K562 (cell line): ENCODE measurements around the gene DAPK2. TPM values are rescaled to one million over a fixed set of nuclear protein-coding genes. Genes with fewer than 3 reads are reported as not detected.

Experiments
- ASH1L ChIP-seq: fragments of 450-650 bp; IDR thresholded peaks from 2 replicates; pipeline ENCODE4 v1.6.1; 2018; ENCODE audit warnings: borderline replicate concordance, mild to moderate bottlenecking, low read depth; ENCODE audit not compliant: partially characterized antibody
- BHLHE40 ChIP-seq: IDR thresholded peaks from 2 replicates; pipeline ENCODE4 v1.6.1; 2011; ENCODE audit warnings: low read length, improper control_type of control experiment
- CEBPB ChIP-seq: fragments of 450-650 bp; IDR thresholded peaks from 2 replicates; pipeline ENCODE4 v1.6.1; 2016; ENCODE audit warnings: missing genetic modification characterization, missing compliant biosample characterization
- CXXC5 ChIP-seq: fragments of 250-450 bp; sonication (Bioruptor Pico); IDR thresholded peaks from 2 replicates; pipeline ENCODE4 v1.8.0; 2022; ENCODE audit warnings: inconsistent platforms, mild to moderate bottlenecking, moderate library complexity
- ELF2 ChIP-seq: fragments of 250-450 bp; sonication (Bioruptor Pico); IDR thresholded peaks from 2 replicates; pipeline ENCODE4 v1.5.0; 2021; ENCODE audit warnings: mild to moderate bottlenecking
- ERF ChIP-seq: fragments of 450-650 bp; formaldehyde crosslinking; IDR thresholded peaks from 2 replicates; pipeline ENCODE4 v1.4.0; 2020; ENCODE audit warnings: mild to moderate bottlenecking, mixed read lengths
- MAZ ChIP-seq, 2 experiments: fragments of 450-650 bp in 1 of 2; sonication (generic) in 1 of 2; formaldehyde crosslinking; IDR thresholded peaks in 1 of 2; conservative IDR thresholded peaks in 1 of 2; 2 replicates each; pipeline versions ENCODE4 v1.4.0 to v1.5.0; 2020; ENCODE audit warnings: mild to moderate bottlenecking in 1 of 2, missing genetic modification reagents in 1 of 2
- NEUROD1 ChIP-seq: fragments of 150-350 bp; IDR thresholded peaks from 2 replicates; pipeline ENCODE4 v1.6.1; 2014; ENCODE audit warnings: borderline replicate concordance, low read length, low read depth; ENCODE audit not compliant: partially characterized antibody
- NFRKB ChIP-seq: fragments of 450-650 bp; IDR thresholded peaks from 2 replicates; pipeline ENCODE4 v1.6.1; 2016; ENCODE audit warnings: low read depth
- POLR2AphosphoS2 ChIP-seq: IDR thresholded peaks from 2 replicates; pipeline ENCODE4 v1.6.1; 2012; ENCODE audit warnings: low read length, improper control_type of control experiment
- PREB ChIP-seq: sonication (generic); formaldehyde crosslinking; IDR thresholded peaks from 2 replicates; pipeline ENCODE4 v1.8.1; 2023; ENCODE audit warnings: mild to moderate bottlenecking, missing genetic modification reagents
- RB1 ChIP-seq: fragments of 450-650 bp; IDR thresholded peaks from 2 replicates; pipeline ENCODE4 v1.6.1; 2017; ENCODE audit warnings: low read depth, mild to moderate bottlenecking
- SP2 ChIP-seq: IDR thresholded peaks from 2 replicates; pipeline ENCODE4 v1.6.1; 2011; ENCODE audit warnings: mild to moderate bottlenecking, low read depth, low read length, moderate library complexity; ENCODE audit not compliant: poor library complexity, severe bottlenecking; ENCODE audit errors: extremely low read depth
- TAF9B ChIP-seq: fragments of 450-650 bp; IDR thresholded peaks from 2 replicates; pipeline ENCODE4 v1.6.1; 2018; ENCODE audit warnings: mild to moderate bottlenecking; ENCODE audit not compliant: partially characterized antibody
- ZNF12 ChIP-seq: sonication (generic); formaldehyde crosslinking; IDR thresholded peaks from 2 replicates; pipeline ENCODE4 v1.4.0; 2020; ENCODE audit warnings: mild to moderate bottlenecking, missing genetic modification reagents
- ZNF165 ChIP-seq: fragments of 250-450 bp; sonication (Bioruptor Pico); IDR thresholded peaks from 2 replicates; pipeline ENCODE4 v1.4.0; 2020; ENCODE audit warnings: borderline replicate concordance
- ZNF253 ChIP-seq: fragments of 250-450 bp; sonication (Bioruptor Pico); conservative IDR thresholded peaks from 2 replicates; pipeline ENCODE4 v1.6.1; 2021; ENCODE audit warnings: mild to moderate bottlenecking
- ZNF408 ChIP-seq: fragments of 250-450 bp; sonication (Bioruptor Pico); IDR thresholded peaks from 2 replicates; pipeline ENCODE4 v1.4.0; 2020; ENCODE audit warnings: low read depth, mild to moderate bottlenecking, moderate library complexity
- ZNF75A ChIP-seq: fragments of 450-650 bp; formaldehyde crosslinking; IDR thresholded peaks from 2 replicates; pipeline ENCODE4 v1.4.0; 2020; ENCODE audit warnings: mild to moderate bottlenecking
- ZNF76 ChIP-seq: fragments of 250-450 bp; sonication (Bioruptor Pico); IDR thresholded peaks from 2 replicates; pipeline ENCODE4 v1.4.0; 2020; ENCODE audit warnings: mild to moderate bottlenecking, moderate library complexity, borderline replicate concordance
- polyA plus RNA-seq, 8 experiments: library from polyadenylated mRNA; depleted of rRNA in 4 of 8; stranded (reverse) in 5 of 8; unstranded in 3 of 8; fragments of >200 nt; fragmentation: Nextera tagmentation in 2 of 8; fragmentation: Illumina TruSeq in 1 of 8; extraction: Ambion mirVana in 2 of 8; extraction: Trizol in 1 of 8; gene quantifications; 2 replicates each; pipeline versions ENCODE4 v1.2.1 to v1.2.3, GENCODE V29; 2011 to 2014; ENCODE audit warnings: inconsistent platforms in 1 of 8, missing spikeins in 1 of 8
- total RNA-seq, 7 experiments: library from RNA; depleted of rRNA in 6 of 7; stranded (reverse); fragments of >200 nt in 6 of 7; fragmentation: Illumina TruSeq in 2 of 7; extraction: Trizol in 2 of 7; gene quantifications; 2 replicates each; pipeline versions ENCODE4 v1.2.1 to v1.2.3, GENCODE V29; 2011 to 2021; ENCODE audit warnings: low replicate concordance in 1 of 7
- TF ChIP-seq, protein P1 (sequence below): fragments of 450-650 bp; formaldehyde crosslinking; IDR thresholded peaks from 2 replicates; pipeline ENCODE4 v1.4.0; 2022; ENCODE audit warnings: mild to moderate bottlenecking, moderate library complexity
- TF ChIP-seq, protein P2 (sequence below): fragments of 450-650 bp; formaldehyde crosslinking; IDR thresholded peaks from 2 replicates; pipeline ENCODE4 v1.4.0; 2022; ENCODE audit warnings: missing genetic modification characterization
- TF ChIP-seq, protein P3 (sequence below), 2 experiments: fragments of 450-650 bp in 1 of 2; sonication (generic) in 1 of 2; formaldehyde crosslinking in 1 of 2; IDR thresholded peaks in 1 of 2; conservative IDR thresholded peaks in 1 of 2; 2 replicates each; pipeline versions ENCODE4 v1.6.1 to v1.8.1; 2016 to 2023; ENCODE audit warnings: mild to moderate bottlenecking in 2 of 2, moderate library complexity in 2 of 2, inconsistent platforms in 1 of 2, missing genetic modification reagents in 1 of 2

DAPK2 gene
- total and polyA plus RNA-seq, 9 of the 15 experiments (the other 6 are each of a cell fraction or from before 2014, with no cell fraction given), result 0.14 to 5.2 (median 2.2) TPM

DNA sequence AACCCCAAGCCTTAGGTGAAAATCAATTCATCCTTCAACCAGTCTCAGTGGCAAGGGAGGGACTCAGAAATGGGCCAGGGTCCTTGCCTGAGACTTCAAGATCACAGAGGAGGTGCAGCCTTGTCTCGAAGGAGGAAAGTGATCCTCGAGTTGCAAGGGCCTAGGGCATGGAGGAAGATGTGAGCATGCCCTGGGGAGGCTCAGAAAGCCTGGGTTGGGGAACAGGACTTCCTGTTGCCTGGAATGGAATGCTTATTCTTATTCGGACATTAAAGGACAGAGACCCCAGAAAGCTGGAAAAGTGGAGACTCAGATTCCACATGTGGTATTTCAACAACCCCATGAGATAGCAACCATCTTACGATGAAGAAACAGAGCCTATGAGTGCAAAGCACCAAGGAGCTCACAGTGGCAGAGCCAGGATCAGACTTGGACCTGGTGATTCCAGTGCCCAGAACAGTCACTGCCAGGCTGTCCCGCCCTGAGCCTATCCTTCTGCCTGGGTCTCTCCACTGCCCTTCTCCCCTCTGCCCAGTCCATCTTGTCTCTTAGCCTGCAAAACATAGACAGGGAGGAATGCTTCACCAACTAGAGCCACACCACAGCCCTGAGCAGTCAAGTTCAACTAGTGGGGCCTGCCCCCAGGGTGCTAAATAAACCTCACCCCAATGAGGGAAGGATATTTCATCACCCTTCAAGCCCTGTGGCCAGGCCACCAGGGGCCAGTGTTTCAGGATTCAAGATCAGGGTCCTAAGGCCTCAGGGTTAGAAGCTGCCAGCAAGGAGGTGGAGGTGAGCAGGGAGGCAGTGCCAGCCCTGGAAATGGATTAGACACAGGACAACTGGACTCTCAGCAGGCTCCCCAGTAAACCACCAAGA is 21.9 kb downstream of the DAPK2 start (continued):
- TF ChIP-seq, protein P1, sequence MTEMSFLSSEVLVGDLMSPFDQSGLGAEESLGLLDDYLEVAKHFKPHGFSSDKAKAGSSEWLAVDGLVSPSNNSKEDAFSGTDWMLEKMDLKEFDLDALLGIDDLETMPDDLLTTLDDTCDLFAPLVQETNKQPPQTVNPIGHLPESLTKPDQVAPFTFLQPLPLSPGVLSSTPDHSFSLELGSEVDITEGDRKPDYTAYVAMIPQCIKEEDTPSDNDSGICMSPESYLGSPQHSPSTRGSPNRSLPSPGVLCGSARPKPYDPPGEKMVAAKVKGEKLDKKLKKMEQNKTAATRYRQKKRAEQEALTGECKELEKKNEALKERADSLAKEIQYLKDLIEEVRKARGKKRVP (CRISPR knock-in tag), result 0 out of 2 replicates have a peak, but pooled peaks have one; percentile 59
- TF ChIP-seq ZNF165 (CRISPR knock-in tag), result no peak
- TF ChIP-seq RB1, result no peak
- 0 out of 4 replicates have a peak, but pooled peaks of 1 of the 2 experiments have one; percentile 46 for TF ChIP-seq MAZ (CRISPR knock-in tag; conservative IDR thresholded peaks at IDR 0.05 in 1 of 2, IDR thresholded peaks at IDR 0.05 in 1 of 2)
- no peak for TF ChIP-seq ZNF12 (CRISPR knock-in tag)
- TF ChIP-seq ZNF408 (CRISPR knock-in tag), result no peak
- TF ChIP-seq SP2, result no peak
- no peak for TF ChIP-seq ASH1L
- no peak for TF ChIP-seq ZNF253 (CRISPR knock-in tag)
- no peak for TF ChIP-seq TAF9B
- TF ChIP-seq NEUROD1, result no peak
- no peak for TF ChIP-seq ZNF75A (CRISPR knock-in tag)
- TF ChIP-seq CXXC5 (CRISPR knock-in tag), result no peak; the same call in 1 of the 2 replicates
- TF ChIP-seq, protein P2, sequence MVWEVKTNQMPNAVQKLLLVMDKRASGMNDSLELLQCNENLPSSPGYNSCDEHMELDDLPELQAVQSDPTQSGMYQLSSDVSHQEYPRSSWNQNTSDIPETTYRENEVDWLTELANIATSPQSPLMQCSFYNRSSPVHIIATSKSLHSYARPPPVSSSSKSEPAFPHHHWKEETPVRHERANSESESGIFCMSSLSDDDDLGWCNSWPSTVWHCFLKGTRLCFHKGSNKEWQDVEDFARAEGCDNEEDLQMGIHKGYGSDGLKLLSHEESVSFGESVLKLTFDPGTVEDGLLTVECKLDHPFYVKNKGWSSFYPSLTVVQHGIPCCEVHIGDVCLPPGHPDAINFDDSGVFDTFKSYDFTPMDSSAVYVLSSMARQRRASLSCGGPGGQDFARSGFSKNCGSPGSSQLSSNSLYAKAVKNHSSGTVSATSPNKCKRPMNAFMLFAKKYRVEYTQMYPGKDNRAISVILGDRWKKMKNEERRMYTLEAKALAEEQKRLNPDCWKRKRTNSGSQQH (CRISPR knock-in tag), result no peak
- TF ChIP-seq NFRKB, result no peak
- TF ChIP-seq BHLHE40, result no peak
- TF ChIP-seq POLR2AphosphoS2, result no peak
- TF ChIP-seq ERF, result no peak
- no peak for TF ChIP-seq ZNF76
- TF ChIP-seq, protein P3, sequence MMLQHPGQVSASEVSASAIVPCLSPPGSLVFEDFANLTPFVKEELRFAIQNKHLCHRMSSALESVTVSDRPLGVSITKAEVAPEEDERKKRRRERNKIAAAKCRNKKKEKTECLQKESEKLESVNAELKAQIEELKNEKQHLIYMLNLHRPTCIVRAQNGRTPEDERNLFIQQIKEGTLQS (IDR thresholded peaks at IDR 0.05), result peak; percentile 85
- TF ChIP-seq, protein P3 (CRISPR knock-in tag; conservative IDR thresholded peaks at IDR 0.05), result no peak
- no peak for TF ChIP-seq PREB
- TF ChIP-seq CEBPB (tag), result peak; percentile 32; the same call in 1 of the 2 replicates
- no peak for TF ChIP-seq ELF2
